Measurements from ENCODE around the gene TRAPPC3L.

TRAPPC3L gene

DNA sequence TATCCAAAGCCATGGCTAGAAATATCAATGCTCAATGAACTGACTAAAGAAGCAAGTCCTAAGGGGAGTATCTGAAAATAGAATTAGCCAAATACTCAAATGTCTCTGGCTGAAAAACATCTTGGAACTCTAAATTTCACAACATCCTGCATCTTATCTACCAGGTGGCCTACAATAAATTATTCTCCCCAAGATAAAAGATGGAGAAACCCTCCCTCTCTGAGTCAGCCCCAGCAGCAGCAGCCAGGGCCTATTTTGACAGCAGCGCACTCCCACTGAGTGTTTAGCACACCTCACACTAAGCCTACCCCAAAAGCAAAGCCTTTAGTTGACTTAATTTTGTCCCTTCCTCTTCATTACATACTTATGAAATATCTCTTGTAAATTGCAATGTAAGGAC is 78.4 kb downstream of the TRAPPC3L start:
- H3K27me3 ChIP-seq (ENCODE audit: control insufficient read depth, low read length) = peaks cover 35% of the 10 kb centered on the region
- H3K4me1 ChIP-seq (ENCODE audit: control insufficient read depth, low read length) = peaks cover 18% of the 10 kb centered on the region
- no peak overlapping the region for H3K27ac ChIP-seq (ENCODE audit: low read depth, low read length)
- no peaks in the 10 kb centered on the region for H4K20me1 ChIP-seq (ENCODE audit: control insufficient read depth, insufficient read depth, low read depth, low read length)
- H3K79me2 ChIP-seq (ENCODE audit: control insufficient read depth, low read length) = no peaks in the 10 kb centered on the region
- TF ChIP-seq, protein P1, sequence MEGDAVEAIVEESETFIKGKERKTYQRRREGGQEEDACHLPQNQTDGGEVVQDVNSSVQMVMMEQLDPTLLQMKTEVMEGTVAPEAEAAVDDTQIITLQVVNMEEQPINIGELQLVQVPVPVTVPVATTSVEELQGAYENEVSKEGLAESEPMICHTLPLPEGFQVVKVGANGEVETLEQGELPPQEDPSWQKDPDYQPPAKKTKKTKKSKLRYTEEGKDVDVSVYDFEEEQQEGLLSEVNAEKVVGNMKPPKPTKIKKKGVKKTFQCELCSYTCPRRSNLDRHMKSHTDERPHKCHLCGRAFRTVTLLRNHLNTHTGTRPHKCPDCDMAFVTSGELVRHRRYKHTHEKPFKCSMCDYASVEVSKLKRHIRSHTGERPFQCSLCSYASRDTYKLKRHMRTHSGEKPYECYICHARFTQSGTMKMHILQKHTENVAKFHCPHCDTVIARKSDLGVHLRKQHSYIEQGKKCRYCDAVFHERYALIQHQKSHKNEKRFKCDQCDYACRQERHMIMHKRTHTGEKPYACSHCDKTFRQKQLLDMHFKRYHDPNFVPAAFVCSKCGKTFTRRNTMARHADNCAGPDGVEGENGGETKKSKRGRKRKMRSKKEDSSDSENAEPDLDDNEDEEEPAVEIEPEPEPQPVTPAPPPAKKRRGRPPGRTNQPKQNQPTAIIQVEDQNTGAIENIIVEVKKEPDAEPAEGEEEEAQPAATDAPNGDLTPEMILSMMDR (IDR thresholded peaks at IDR 0.05; ENCODE audit: low read depth, low read length, poor library complexity, severe bottlenecking) = no peak
- TF ChIP-seq EZH2phosphoT487 (IDR thresholded peaks at IDR 0.05; ENCODE audit: borderline replicate concordance, low read length) = no peak
- H3K9me3 ChIP-seq (ENCODE audit: control insufficient read depth, insufficient read depth, low read length) = no peaks in the 10 kb centered on the region
- no peaks in the 10 kb centered on the region for H3K9me2 ChIP-seq (replicated peaks; ENCODE audit: control insufficient read depth, low read length)
- no peak overlapping the region for H3K4me2 ChIP-seq (ENCODE audit: low read length)
- no peak overlapping the region for H3K4me3 ChIP-seq (ENCODE audit: low read length)
- no peaks in the 10 kb centered on the region for H3K36me3 ChIP-seq (ENCODE audit: control insufficient read depth, low read length)
- no peaks in the 10 kb centered on the region; the same call in 1 of the 2 replicates for H3F3A ChIP-seq (ENCODE audit: control insufficient read depth, insufficient read depth)

DNA sequence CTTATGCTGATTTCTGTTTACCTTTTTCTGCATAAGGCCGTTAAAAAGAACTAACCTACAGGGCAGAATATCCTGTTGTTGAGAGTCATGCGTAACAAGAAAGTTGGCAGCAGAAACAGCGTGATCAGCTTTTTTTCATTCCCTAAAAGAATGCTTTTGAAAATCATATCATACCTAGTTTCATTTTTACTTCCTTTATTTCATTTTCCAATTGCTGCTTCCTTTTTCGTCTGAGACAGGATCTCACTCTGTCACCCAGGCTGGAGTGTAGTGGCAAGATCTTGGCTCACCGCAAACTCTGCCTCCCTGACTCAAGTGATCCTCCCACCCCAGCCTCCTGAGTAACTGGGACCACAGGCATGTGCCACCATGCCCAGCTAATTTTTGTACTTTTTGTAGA is 80.2 kb downstream of the TRAPPC3L start:
- Histone ChIP-seq H3K27me3 (ENCODE audit: control insufficient read depth, low read length) (peaks cover 46% of the 10 kb centered on the region), H3K4me2 (ENCODE audit: low read length) (no peak overlapping the region; the same call in 1 of the 2 replicates), H3K36me3 (ENCODE audit: control insufficient read depth, low read length) (no peaks in the 10 kb centered on the region), H3F3A (ENCODE audit: control insufficient read depth, insufficient read depth) (no peaks in the 10 kb centered on the region; the same call in 1 of the 2 replicates), H3K9me3 (ENCODE audit: control insufficient read depth, insufficient read depth, low read length) (no peaks in the 10 kb centered on the region), H3K27ac (ENCODE audit: low read depth, low read length) (no peak overlapping the region), H3K4me1 (ENCODE audit: control insufficient read depth, low read length) (peaks cover 18% of the 10 kb centered on the region), H4K20me1 (ENCODE audit: control insufficient read depth, insufficient read depth, low read depth, low read length) (no peaks in the 10 kb centered on the region), H3K79me2 (ENCODE audit: control insufficient read depth, low read length) (no peaks in the 10 kb centered on the region), H3K4me3 (ENCODE audit: low read length) (peak overlapping the region; percentile 31; the same call in 1 of the 2 replicates), H3K9me2 (replicated peaks; ENCODE audit: control insufficient read depth, low read length) (no peaks in the 10 kb centered on the region)
- TF ChIP-seq, protein P1 (IDR thresholded peaks at IDR 0.05; ENCODE audit: low read depth, low read length, poor library complexity, severe bottlenecking) = no peak
- TF ChIP-seq EZH2phosphoT487 (IDR thresholded peaks at IDR 0.05; ENCODE audit: borderline replicate concordance, low read length) = no peak

DNA sequence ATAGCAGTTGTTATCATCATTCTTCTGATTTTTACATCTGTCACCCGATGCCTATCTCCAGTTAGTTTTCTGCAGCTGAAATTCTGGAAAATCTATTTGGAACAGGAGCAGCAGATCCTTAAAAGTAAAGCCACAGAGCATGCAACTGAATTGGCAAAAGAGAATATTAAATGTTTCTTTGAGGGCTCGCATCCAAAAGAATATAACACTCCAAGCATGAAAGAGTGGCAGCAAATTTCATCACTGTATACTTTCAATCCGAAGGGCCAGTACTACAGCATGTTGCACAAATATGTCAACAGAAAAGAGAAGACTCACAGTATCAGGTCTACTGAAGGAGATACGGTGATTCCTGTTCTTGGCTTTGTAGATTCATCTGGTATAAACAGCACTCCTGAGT is 82.2 kb downstream of the TRAPPC3L start:
- Histone ChIP-seq H3K79me2 (ENCODE audit: control insufficient read depth, low read length) (no peaks in the 10 kb centered on the region), H3F3A (ENCODE audit: control insufficient read depth, insufficient read depth) (no peaks in the 10 kb centered on the region; the same call in 1 of the 2 replicates), H3K4me3 (ENCODE audit: low read length) (no peak overlapping the region), H3K4me2 (ENCODE audit: low read length) (no peak overlapping the region), H3K27me3 (ENCODE audit: control insufficient read depth, low read length) (peaks cover 49% of the 10 kb centered on the region), H3K9me2 (replicated peaks; ENCODE audit: control insufficient read depth, low read length) (no peaks in the 10 kb centered on the region), H4K20me1 (ENCODE audit: control insufficient read depth, insufficient read depth, low read depth, low read length) (no peaks in the 10 kb centered on the region), H3K9me3 (ENCODE audit: control insufficient read depth, insufficient read depth, low read length) (no peaks in the 10 kb centered on the region), H3K36me3 (ENCODE audit: control insufficient read depth, low read length) (no peaks in the 10 kb centered on the region), H3K4me1 (ENCODE audit: control insufficient read depth, low read length) (peaks cover 18% of the 10 kb centered on the region), H3K27ac (ENCODE audit: low read depth, low read length) (no peak overlapping the region)
- TF ChIP-seq, protein P1 (IDR thresholded peaks at IDR 0.05; ENCODE audit: low read depth, low read length, poor library complexity, severe bottlenecking) = no peak
- TF ChIP-seq EZH2phosphoT487 (IDR thresholded peaks at IDR 0.05; ENCODE audit: borderline replicate concordance, low read length) = no peak

Measured in DOHH2 (cell line).